Glomerular endothelial cell (primary cell): ENCODE results near the gene BCKDHB. TPM values are rescaled to one million over a fixed set of nuclear protein-coding genes. Genes with fewer than 3 reads are reported as not detected.

Experiments
- DNase-seq: peaks from one replicate; pipeline ENCODE4 v3.0.0-alpha.2; 2011; ENCODE audit warnings: low read depth, low spot score; ENCODE audit errors: extremely low read depth
- total RNA-seq: library from RNA; depleted of rRNA; stranded (reverse); fragments of >200 nt; gene quantifications from 2 replicates; pipeline ENCODE4 v1.2.3, GENCODE V29; 2015

Gene BCKDHB
- total RNA-seq, 1 donor from 2014 or later: 9.7 TPM

DNA sequence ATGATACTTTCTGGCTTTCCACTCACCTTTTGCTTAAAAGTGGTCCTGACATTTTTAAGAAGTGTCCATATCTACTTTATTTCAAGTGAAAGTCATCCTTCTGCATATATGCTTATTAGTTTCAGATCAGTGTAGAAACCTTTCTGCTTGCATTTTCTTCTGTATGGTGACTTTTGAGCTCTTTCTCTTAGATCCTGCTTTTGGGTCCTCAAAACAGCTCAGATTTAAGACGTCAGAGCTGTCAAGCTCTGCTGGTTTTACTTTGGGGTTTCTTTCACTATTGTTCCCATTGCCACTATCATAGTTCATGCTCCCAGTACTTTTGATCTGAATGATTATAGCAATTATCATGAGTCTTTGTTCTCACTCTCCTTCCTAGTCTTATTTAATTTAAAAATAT lies 41.7 kb downstream of the BCKDHB start:
- no peak for DNase-seq

DNA sequence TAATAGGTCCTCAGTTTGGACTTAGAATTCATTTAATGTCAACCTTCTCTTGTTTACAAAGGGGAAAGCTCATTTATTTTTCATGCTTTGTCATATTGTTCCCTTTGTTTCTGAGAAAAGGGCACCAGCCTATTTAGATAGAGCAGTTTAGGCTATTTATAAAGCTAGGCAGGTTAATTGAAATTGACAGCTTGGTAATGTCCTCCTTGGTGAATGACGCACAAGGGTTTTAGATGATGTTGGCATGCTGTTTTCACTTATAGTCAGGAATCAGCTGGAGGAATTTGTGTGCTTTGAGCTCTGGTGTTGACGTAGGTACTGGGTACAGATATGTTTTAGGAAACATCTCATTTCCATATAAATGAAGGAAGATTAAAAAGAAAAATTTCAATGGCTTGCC lies 45.2 kb downstream of the BCKDHB start:
- no peak for DNase-seq

DNA sequence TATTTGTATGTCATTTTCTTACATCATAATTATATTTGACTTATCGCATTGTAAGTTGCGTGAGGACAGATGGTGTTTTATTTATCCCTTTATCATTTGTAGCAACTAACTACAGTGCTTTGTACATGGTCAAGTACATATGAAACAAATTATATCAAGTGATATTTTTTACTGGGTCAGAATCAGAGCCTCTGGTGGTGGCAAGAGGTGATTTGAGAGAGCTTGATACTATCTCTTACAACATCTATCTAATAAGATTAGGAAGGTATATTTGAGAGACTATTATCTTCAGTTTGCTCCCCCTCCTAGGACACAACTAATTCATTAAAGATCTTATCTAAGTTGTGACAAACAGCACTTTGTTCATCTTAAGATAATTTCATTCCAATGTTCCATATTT lies 47.7 kb downstream of the BCKDHB start:
- no peak for DNase-seq

DNA sequence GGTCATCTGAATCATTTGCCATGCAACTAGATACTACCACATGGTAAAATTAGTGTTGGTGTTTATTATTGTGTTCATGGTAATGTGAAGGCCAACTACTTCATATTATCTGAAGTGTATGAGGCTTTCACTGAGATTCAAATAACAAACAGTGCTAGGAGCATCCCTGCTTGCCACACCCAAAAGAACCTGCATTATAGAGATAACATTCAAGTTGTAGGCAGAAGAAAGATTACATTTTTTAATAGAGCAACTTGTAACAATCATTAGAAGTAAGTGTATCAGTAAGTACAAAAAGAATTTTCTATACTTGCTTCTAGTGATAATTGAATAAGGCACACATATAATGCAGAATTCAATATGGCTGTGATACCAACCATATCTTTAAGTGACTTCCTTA lies 49.8 kb downstream of the BCKDHB start:
- no peak for DNase-seq

DNA sequence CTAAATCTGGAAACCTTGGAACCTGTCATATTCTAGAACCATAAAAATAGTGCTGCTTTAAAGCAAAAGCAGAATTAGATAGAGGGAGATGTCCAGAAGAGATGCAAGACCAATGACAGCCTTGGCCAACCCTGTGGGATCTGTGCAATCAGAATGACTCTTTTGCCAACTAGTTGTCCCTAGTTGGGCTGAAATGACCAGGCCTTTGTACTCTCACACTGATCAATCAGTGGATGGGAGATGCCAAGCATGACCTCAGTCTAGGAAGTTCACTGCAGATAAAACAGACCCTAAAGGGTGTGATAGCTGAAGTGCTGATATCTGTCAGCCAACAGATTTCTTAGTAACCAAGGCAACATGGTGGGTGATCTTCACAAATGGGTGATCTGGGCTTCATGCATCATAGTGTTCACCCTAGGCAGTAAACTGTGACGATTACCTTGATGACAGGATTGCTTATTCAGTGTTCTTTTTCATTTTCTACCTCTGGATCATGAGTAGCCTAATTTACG lies 52.1 kb downstream of the BCKDHB start:
- no peak for DNase-seq

DNA sequence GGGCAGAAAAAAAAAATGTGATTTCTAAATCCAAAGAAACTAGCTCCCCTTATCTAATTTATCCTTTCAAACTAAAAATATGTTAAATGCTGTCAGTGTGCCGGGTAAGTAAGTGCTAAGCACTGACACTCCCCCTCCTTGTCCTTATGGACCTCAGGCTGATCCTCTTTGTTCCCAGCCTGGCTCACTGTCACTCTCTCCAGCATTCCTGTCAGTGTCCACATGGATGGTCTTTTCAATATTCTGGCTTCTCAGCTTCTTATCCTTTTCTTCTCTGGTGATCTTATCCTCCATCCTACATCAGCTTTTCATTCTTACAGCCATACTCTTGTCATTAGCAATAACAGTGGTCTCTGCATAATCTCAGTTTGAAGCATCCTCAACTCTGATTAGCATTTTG lies 55.0 kb downstream of the BCKDHB start:
- no peak for DNase-seq

DNA sequence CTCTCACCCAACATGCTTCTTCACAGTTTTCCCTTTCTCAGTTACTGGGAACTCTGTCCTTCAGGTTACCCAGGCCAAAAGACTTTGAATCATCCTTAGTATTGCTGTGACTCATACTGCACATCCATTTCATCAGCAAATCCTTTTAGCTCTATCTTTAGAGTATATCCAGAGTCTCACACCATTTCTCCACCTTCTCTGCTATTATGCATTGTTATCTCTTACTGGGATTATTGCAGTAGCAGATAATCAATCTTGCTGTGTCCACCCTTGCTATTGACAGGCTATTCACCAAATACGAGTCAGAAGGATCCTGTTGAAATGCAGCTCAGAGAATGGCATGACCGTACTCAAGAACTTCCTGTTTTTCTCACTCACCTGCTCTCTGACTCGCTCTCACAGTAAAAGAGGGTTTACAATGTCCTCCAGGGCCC lies 57.3 kb downstream of the BCKDHB start:
- no peak for DNase-seq

DNA sequence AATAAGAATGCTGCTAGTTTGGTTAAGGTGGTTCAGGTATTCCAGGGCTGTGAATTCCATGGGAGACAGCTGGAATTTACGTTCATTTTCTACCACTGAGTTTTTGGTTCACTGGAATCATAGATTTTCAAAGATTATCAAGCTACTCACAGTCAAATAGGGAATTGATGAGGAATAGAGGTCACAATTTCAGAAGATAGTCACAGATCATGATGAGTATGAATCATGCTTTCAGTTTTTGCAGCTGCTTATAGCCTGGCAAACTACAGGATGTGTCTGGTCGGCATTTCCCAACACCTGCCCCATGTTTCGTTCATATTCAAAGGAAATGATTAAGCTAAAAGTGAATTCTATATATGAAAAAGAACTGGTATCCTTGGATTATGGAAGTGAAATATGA lies 58.7 kb downstream of the BCKDHB start:
- no peak for DNase-seq

DNA sequence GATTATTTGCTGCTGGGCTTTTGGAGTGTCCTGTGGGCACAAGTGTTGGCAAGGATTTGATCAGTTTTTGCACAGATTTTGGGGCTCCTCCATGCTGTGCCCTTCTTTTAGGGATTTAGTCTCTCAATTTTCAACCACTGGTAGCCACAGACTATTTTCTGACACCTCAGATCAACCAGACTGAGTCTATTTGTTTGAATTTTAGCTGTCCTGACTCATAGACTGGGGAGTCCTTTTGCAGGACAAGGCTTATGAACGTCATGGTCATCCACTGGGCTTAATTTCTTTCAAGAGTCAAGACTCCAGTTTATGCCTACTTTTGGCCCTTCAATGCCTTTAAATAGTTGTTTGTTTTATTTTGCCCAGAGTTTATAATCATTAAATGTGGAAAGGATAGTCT lies 59.3 kb downstream of the BCKDHB start:
- no peak for DNase-seq

DNA sequence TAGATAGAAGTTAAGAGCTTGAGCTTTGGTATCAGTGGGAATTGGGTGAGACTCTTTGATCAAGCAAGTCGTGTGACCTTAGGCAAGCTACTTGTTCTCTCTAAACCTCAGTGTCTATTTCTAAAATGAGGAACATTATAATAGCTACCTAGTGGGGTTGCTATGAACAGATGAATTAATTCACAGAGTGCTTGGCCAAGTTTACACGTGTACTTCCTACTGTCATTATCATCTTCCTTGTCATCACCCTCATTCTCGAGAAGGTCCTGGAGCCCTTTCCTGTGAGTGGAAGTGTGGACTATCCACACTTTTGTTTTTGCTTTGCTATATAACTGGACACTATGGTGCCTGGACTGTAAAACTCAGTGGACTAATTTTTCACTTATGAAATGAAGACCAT lies 64.0 kb downstream of the BCKDHB start:
- DNase-seq: no peak

DNA sequence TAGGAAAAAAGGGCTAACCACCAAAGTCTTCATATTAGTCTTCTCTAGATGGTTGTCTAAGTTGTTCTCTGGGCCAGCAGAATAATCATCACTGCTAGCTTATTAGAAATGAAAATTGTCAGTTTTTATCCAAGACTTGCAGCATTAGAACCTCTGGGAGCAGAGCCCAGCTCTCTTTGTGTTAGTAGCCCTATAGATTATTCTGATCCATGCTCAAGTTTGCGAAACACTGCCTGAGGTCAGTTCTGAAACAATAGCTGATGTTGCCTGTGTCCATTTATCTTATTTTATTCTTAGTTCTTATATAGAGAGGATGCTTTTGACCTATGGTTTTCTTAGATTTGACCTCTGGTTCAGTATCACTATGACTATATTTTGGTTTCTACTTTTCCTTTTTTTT lies 66.9 kb downstream of the BCKDHB start:
- no peak for DNase-seq

DNA sequence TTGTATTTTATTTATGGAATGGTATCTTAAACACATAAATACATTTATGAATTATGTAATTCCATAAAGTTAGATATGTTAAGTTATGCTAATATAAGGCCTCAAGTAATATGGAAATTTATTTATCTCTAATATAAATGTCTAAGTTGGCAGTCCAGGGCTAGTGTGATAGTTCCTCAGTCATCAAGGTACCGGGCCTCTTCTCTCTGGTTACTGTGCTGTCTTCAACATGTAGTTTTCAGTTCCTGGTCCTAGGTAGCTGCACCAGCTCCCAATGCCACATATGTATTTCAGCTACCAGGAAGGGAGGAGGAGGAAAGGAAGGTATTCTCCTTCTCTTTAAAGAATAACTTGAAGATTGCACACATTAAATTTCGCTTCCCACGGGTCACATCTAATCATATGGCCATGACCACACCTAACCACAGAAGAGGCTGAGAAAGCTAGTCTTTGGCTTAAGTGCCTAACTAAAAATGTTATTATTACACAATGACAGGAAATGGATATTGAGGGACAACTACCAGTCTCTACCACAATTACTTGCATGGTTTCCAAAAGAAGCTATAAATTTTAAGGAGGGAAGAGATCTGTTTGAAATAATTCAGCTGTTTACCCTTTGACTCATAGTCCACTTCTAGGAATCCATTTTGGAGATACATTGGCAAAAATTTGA lies 68.6 kb downstream of the BCKDHB start:
- no peak for DNase-seq

DNA sequence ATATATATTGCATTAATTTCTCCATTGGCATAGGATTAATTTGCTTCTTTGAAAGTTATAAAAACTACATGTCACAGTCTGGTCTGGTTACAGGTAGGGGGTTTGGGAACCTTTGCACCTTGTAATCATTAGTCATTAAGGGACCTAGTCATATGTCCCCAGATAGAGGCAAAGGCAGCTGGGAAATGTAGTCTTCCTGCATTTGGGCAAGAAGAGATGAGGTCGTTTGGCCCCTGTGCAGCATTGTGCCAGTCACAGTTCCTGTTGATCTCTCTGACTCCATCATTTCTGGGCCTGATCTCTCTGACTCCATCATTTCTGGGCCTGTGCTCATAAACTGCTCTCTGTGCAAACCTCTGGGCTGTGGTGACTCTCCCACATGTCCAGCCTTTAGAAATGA lies 73.2 kb downstream of the BCKDHB start:
- no peak for DNase-seq

DNA sequence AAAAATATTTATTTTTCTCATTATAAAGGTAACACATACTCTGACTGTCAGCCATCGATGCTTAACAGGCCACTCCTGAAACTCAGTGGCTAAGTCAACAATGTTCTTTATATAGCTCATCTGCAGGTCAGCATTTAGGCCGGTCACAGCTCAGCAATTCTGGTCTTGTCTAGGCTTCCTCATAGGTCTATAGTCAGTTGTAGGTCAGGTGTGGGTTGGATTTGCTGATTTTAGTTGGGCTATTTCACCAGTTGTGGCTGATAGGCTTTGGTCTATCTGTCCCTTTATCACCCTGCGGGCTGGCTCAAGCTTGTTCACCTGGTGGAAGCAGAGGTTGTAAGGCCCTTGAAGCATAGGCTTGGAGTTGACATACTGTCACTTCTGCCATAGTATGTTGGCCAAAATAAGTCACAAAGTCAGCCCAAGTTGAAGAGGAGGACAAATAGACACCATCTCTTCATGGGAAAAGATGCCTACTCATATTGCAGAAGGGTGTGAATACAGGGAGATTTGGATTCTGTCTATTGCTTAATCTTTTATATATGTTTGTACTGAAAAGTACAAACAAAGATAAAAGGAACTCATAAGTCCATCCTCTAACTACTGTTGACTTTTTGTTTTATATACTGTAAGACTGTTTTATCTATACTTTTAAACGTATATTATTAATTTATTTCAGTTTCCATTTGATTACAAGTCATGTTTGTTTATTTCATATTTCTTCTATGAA lies 75.0 kb downstream of the BCKDHB start:
- DNase-seq: no peak

DNA sequence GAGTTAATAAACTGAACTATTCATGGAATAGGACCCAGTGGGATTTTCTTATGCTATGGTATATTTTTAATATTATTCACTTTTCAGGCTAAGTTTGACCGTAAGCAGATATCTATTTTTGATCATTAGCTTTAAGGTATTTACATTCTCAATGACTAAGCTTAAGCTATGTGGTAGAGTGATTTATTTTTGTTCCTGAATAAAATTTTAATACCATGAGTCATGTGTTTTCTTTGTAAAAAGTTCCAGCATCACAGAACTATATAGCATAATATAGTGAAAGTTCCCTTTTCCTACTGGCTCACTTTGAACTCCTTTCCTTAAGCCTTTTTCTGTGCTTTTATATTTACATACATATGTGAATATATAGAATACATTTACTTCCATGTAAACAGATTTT lies 75.8 kb downstream of the BCKDHB start:
- no peak for DNase-seq

DNA sequence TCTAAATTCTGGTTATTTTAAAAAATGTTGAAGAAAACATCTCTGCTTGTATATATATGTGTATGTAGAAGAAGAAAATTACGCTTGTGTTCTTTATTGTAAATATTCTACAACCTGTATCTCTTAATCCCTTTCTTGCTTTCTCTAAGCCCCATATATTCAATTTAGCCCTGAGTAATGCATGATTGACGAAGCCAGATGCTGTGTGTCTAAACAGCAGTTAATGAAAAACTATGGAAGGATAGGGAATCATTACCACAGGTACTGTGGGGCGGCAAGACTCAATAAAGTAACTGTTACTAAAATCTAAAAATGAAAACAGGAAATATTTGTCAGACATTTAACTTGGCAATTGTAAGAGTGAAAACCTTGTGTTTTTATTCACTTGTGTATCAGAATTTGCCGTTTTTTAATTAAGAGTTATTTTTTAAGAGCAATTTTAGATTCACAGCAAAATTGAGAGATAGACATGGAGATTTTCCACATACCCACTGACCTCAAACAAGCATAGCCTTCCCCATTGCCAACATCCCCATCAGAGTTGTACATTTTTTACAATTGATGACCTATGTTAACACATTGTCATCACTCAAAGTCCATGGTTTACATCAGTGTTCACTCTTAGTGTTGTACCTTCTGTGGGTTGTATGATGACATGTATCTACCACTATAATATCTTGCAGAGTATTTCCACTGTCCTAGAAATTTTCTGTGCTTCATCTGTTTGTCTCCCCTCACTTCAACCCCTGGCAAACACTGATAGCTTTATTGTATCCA lies 76.7 kb downstream of the BCKDHB start:
- DNase-seq: no peak

DNA sequence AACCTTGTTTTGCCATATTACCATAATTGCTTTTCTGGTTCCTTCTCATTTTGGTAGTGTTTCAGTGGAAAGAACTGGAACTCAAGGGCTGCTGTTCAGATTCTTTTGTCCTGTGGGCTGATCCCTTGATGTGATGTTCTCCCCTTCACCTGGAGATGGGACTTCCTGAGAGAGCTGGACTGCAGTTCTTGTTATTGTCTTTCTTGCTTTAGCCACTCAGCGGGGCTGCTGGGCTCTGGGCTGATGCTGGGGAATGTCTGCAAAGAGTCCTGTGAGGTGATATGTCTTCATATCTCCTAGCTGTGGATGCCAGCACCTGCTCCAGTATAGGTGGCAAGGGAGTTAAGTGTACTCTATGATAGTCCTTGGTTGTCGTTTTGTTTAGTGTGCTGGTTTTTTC lies 79.0 kb downstream of the BCKDHB start:
- no peak for DNase-seq

DNA sequence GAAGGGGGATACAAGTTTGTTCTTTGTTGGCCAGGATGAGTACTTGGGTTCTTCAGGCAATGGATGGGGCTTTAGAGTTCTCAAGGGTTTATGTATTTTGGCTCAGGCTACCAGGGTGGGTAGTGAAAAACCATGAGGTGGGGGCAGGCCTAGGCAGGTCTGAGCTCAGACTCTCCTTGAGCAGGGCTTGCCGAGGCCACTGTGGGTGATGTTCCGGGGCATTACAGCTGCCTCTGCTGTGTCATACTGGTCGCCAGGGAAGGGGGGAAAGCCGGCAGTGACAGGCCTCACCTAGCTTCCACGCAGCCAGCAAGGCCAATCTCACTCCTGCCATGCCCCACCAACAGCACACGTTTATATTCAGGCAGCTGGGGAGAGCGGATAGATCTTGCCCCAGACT lies 79.6 kb downstream of the BCKDHB start:
- no peak for DNase-seq

DNA sequence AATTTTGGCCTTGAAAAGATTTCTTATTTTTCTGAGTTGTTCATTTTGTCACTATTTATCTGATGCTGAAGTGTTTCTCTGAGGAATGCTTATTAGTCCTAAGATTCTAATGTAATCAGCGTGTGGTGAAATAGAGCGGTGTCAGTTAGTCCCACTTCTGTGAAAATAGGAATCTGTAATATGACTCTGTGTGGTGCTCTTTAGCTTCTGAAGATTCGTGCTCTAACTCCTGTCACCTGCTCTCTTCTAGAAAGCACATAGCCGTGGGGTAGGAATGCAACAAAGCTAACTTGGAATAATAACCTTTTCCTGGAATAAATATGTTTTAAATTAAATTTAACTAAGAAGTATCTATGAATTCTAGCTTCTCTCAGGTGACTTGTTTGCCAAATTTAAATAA lies 90.4 kb downstream of the BCKDHB start:
- DNase-seq: no peak

DNA sequence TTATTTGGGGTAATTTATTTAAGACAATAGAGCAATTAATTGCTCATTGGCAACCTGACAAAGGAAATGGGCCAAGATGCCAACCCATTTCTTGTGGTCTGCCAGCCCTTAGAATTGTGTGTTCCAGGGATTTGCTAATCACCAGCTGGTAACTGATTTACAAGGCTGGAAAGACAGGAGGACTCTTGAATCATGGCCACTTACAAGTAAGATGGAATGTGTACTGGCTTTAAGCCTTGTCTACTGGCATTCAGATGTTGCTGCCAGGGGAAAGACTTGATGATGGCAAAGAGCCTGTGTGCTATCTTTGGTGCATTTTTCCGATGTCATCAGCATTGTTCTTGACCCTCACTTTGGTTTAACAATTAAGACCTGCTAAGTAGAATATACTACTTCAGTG lies 91.0 kb downstream of the BCKDHB start:
- no peak for DNase-seq

DNA sequence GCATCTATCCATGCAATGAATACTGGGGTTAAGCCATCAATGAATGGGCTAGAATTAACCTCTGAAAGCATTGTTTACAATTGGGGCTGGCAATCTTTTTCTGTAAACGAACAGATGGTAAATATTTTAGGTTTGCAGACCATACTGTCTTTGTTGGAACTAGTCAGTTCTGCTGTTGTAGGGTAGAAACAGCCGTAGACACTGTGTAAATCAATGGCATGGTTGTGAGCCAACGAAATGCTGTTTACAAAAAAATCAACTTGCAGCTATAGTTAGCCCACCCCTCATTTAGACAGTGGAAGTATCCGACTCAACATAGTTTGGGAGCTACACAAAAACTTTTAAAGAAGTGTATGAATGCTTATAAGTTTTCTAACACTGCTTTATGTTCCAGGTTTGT lies 91.5 kb downstream of the BCKDHB start:
- DNase-seq: no peak

DNA sequence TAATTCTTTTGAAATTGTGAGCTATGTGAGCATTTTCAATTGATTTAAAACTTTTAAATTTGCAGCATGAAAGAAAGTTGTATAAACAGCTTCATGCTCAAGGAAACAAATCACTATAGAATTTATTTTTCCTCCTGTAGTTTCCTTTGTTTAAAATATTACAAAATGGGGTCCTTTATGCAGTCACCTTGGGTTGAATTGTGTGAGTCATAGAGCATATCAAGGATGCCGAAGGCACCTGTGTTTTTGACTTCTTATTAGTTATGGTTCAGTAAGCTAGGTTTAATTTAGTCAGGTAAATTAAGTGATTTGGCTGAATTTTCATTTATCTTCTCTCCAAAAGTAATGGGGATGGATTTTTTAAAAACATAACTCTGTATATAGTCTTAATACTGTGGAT lies 96.8 kb downstream of the BCKDHB start:
- no peak for DNase-seq
